Neuron (in vitro differentiated cells): ENCODE results near the gene MICAL3.
"Not testable (repeated sequence)": the region's sequence is repeated elsewhere in the genome, so short reads cannot be mapped to it uniquely, and the experiment has no call there.

Experiments
- H2AFZ ChIP-seq: one replicate; pipeline ENCODE4 v1.6.1; 2013; ENCODE audit warnings: low read depth, mild to moderate bottlenecking, inconsistent platforms, low read length, moderate library complexity
- H3K27me3 ChIP-seq: one replicate; pipeline ENCODE4 v1.6.1; 2013; ENCODE audit warnings: low read length; ENCODE audit not compliant: insufficient read depth
- H3K36me3 ChIP-seq: one replicate; pipeline ENCODE4 v1.6.1; 2013; ENCODE audit warnings: low read length; ENCODE audit not compliant: insufficient read depth
- H3K4me1 ChIP-seq: one replicate; pipeline ENCODE4 v1.6.1; 2013; ENCODE audit warnings: low read length; ENCODE audit not compliant: insufficient read depth
- H3K4me3 ChIP-seq: 2 replicates; pipeline ENCODE4 v1.5.1; 2013; ENCODE audit warnings: mild to moderate bottlenecking, low read length, moderate library complexity
- H3K9me3 ChIP-seq: one replicate; pipeline ENCODE4 v1.6.1; 2013; ENCODE audit warnings: low read length

Gene MICAL3

DNA sequence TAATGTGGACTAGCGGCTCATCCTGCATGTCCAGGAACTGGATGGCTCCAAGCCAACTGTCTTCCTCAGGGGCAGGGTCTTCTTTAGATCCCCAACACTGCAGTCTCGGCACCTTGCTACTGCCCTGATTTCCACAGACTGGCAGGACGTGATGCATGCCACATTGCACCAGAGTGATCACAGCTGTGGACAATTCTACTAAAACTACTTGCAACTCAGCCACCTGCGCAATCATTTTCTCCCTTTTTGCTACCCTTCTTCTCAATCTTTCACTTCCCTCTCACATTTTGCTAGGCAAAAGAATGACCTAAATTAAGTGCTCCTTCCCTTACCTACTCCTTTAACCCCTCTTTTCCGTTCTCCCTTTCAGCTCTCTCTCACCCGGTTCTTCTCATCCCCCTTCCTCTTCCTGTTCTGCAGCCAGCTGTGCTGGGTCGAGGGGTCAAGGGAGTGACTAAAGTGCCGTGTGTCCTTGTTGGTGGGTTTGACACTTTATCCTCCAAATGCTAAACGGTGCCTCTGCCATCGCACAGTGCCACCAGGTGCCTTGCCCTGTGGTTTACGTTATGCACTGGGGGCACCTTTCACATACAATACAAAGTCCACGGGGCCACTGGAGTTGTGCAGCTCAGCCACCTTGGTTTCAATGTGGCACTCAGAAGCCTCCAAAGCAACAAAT, 42.0 kb upstream of the MICAL3 start:
- no peak overlapping the region for H2AFZ ChIP-seq
- peaks cover 18% of the 10 kb centered on the region for H3K27me3 ChIP-seq
- peaks cover 2% of the 10 kb centered on the region for H3K4me1 ChIP-seq
- H3K36me3 ChIP-seq: no peaks in the 10 kb centered on the region
- H3K4me3 ChIP-seq: no peak overlapping the region
- no peaks in the 10 kb centered on the region for H3K9me3 ChIP-seq

DNA sequence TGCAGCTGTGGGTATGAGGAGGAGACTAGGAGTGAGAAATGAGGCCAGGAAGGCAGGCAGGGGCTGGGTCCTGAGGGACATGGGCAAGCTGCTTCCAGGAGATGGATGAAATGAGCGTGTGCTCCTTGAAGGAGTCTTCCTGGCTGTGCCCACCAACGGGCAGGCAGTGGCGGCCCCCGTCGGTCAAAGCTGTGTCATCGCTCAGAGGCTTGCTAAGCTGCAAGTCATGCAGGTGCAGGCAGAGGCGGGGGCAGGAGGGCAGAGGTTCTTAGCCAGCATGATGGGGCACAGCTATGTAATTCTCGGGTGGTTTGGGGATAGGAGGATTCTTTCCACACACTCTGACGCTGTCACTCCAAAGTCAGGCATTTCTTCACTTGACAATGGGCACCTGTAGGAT, 40.9 kb upstream of the MICAL3 start:
- H3K36me3 ChIP-seq: no peaks in the 10 kb centered on the region
- no peak overlapping the region for H3K4me3 ChIP-seq
- H3K9me3 ChIP-seq: no peaks in the 10 kb centered on the region
- H2AFZ ChIP-seq: no peak overlapping the region
- peaks cover 10% of the 10 kb centered on the region for H3K4me1 ChIP-seq
- peaks cover 18% of the 10 kb centered on the region for H3K27me3 ChIP-seq

DNA sequence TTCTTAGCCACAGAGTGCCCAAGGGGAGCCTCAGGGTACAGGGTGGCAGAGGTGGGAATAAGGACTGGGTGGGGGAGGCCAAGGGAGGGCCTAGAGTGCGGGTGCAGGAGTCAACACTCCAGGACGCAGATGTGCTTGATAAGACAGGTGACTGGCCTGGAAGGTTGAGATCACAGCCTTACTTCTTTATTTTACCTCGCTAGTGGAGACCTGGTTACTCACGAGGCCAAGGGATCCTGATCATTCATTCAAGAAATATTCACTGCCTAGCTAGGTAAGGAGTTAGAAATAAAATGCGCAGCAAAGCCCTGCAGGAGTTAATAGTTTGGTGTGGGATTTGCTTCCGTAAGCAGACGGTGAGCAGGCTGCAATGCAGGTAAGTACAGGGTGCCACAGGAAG, 40.3 kb upstream of the MICAL3 start:
- Histone ChIP-seq H3K36me3 (no peaks in the 10 kb centered on the region), H3K4me1 (peaks cover 10% of the 10 kb centered on the region), H2AFZ (no peak overlapping the region)

DNA sequence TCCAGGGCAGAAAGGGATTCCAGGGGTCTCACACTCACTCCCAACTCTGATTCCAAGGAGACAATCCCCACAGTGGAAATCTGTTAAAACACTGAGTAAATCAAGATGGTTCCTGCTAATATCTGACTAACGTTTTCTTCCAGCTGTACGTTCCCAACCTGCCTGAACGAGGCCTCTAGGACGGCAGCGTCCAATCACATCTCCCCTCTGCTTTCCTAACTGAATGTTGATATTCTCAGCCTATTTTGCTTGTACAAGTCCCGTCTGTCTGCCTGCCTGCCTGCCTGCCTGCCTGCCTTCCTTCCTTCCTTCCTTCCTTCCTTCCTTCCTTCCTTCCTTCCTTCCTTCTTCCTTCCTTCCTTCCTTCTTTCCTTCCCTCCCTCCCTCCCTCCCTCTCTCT, 39.4 kb upstream of the MICAL3 start:
- not testable (repeated sequence) for H3K36me3 ChIP-seq, H3K4me3 ChIP-seq, H3K9me3 ChIP-seq, H2AFZ ChIP-seq
- Histone ChIP-seq H3K4me1 (peaks cover 10% of the 10 kb centered on the region), H3K27me3 (peaks cover 15% of the 10 kb centered on the region)

More for the DNA sequence above, 40.3 kb upstream of the MICAL3 start:
- Histone ChIP-seq H3K4me3 (no peak overlapping the region), H3K27me3 (peaks cover 18% of the 10 kb centered on the region), H3K9me3 (no peaks in the 10 kb centered on the region)

DNA sequence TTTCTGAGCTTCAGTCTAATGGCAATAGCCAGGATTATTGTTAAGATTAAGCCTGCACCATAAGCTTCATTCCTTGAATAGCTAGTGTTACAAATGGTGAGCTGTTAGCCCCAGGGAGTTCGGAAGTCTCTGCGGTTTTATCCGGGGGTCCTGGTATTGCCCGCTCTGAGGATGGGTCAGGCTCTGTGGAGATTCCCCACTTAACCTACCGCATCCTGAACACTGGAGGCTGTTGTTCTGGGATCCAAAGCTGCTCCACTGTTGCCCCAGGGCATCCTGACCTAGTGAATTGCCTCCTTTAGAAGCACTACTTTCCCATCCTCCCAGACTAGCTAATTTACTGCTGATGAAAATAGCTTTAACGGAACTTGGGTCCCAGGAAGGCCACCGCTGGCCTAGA, 38.9 kb upstream of the MICAL3 start:
- H3K9me3 ChIP-seq: no peaks in the 10 kb centered on the region
- no peak overlapping the region for H3K4me3 ChIP-seq
- no peaks in the 10 kb centered on the region for H3K36me3 ChIP-seq
- peaks cover 15% of the 10 kb centered on the region for H3K27me3 ChIP-seq
- H3K4me1 ChIP-seq: peaks cover 10% of the 10 kb centered on the region
- H2AFZ ChIP-seq: no peak overlapping the region

DNA sequence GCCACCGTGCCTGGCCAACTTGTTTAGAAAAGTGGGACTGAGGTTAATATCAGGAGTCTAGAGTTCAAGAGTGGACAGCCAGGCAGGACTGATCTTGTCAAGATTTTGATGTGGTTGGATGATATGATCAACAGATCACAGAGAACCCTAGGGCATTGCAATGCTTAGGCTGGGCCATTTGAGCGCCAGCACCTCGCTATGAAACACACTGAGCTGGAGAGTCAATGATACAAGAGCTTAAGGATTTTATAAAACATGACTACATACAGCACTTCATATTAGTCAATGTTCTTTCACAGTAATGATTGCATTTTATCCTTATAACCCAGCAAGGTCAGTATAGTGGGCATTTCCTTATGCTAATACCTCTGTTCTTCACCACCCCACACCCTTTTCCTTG, 38.1 kb upstream of the MICAL3 start:
- peaks cover 10% of the 10 kb centered on the region for H3K4me1 ChIP-seq
- no peaks in the 10 kb centered on the region for H3K36me3 ChIP-seq
- no peak overlapping the region for H2AFZ ChIP-seq
- peaks cover 12% of the 10 kb centered on the region for H3K27me3 ChIP-seq
- no peak overlapping the region for H3K4me3 ChIP-seq
- H3K9me3 ChIP-seq: no peaks in the 10 kb centered on the region

DNA sequence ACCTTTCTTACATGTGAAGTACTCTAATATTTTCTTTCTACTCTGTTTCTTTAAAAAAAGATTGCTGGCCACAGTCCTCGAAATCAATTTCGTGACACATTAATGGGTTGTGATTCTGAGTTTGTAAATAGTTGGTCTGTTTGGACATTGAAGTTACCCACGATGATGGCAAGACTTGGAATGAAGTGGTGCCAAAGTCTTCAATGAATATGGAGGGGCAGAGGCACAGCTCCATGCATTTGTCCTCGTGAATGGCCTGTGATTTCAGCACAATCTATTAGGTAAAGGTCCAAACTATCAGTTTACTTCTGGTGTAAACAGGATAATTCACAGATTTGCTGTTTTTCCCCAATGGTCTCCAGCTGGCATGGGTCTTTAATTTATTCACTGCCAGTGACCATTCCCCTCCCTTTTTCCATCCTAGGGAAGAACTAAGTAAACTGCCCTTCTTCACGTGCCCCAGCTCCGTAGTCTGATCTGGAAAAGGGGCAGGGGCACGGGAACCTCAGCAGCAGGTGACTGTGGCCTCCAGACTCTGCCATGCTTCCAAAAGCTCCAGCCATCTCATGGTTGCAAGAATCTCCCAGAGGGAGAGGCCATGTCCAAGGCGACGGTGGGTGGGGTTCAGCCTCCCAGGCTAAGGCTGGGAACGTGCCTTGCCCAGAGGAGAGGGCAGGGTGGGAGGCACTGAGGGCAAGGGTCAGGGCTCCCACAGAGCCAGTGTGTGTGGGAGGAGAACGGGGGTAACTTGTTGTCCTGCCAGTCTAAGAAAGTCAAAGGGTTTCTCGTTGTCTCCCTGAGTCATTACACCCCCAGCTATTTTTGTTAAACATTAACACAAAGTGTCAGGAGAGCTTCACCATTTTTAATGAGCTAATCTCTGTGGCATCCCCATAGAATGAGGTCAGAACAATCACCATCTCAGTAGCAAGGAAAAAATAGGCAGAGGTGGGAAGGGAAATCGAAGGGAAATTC, 36.6 kb upstream of the MICAL3 start:
- Histone ChIP-seq H2AFZ (no peak overlapping the region), H3K27me3 (peaks cover 14% of the 10 kb centered on the region), H3K4me1 (peaks cover 14% of the 10 kb centered on the region), H3K4me3 (no peak overlapping the region), H3K9me3 (no peaks in the 10 kb centered on the region), H3K36me3 (no peaks in the 10 kb centered on the region)

DNA sequence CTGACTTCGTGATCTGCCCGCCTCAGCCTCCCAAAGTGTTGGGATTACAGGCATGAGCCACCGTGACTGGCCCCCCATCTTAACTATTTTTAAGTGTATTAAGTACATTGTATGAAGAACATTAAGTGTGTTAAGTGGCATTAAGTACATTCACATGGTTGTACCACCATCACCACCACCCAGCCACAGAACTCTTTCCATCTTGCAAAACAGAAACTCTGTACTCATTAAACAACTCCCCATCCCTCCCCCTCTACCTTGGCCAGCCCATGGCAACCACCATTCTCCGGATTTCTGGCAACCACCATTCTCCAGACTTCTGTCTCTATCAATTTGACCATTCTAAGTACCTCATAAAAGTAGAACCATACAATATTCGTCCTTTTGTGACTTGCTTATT, 35.6 kb upstream of the MICAL3 start:
- Histone ChIP-seq H3K27me3 (peaks cover 13% of the 10 kb centered on the region), H3K9me3 (no peaks in the 10 kb centered on the region), H3K4me1 (peaks cover 14% of the 10 kb centered on the region), H3K4me3 (no peak overlapping the region), H2AFZ (no peak overlapping the region), H3K36me3 (no peaks in the 10 kb centered on the region)

DNA sequence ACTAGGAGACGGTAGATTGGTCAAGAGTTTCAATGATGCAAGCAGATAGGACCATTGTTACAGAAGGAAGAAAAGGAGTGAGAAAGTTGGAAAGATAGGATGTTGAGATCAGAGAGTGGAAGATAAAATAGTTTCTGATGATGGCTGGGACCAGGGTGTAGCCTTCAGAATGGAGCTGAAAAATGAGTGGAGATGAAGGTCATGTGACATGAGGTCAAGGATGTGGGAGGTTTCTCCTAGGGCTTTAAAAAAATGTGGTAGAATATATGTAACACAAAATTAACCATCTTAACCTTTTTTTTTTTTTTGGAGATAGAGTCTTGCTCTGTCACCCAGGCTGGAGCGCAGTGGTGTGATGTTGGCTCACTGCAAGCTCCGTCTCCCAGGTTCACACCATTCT, 35.1 kb upstream of the MICAL3 start:
- H3K4me1 ChIP-seq: peaks cover 14% of the 10 kb centered on the region
- no peaks in the 10 kb centered on the region for H3K36me3 ChIP-seq
- H2AFZ ChIP-seq: no peak overlapping the region
- peaks cover 10% of the 10 kb centered on the region for H3K27me3 ChIP-seq
- no peak overlapping the region for H3K4me3 ChIP-seq
- H3K9me3 ChIP-seq: no peaks in the 10 kb centered on the region

DNA sequence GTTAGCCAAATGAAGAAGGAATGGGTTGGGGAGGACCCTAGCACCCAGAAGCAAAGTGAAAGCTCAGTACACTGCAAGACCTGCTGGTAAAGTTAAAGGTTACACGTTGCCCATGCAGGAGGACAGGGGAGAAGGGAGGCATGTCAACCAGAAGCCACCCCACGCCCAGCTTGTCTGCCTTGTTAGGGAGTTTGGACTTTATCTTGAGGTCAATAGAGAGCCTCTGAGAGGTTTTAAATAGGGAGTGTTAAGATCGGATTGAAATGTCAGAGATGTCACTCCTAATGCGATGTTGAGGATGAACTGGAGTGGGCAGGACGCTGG, 34.7 kb upstream of the MICAL3 start:
- Histone ChIP-seq H3K27me3 (peaks cover 10% of the 10 kb centered on the region), H2AFZ (no peak overlapping the region), H3K9me3 (no peaks in the 10 kb centered on the region), H3K4me3 (no peak overlapping the region), H3K4me1 (peaks cover 17% of the 10 kb centered on the region), H3K36me3 (no peaks in the 10 kb centered on the region)

DNA sequence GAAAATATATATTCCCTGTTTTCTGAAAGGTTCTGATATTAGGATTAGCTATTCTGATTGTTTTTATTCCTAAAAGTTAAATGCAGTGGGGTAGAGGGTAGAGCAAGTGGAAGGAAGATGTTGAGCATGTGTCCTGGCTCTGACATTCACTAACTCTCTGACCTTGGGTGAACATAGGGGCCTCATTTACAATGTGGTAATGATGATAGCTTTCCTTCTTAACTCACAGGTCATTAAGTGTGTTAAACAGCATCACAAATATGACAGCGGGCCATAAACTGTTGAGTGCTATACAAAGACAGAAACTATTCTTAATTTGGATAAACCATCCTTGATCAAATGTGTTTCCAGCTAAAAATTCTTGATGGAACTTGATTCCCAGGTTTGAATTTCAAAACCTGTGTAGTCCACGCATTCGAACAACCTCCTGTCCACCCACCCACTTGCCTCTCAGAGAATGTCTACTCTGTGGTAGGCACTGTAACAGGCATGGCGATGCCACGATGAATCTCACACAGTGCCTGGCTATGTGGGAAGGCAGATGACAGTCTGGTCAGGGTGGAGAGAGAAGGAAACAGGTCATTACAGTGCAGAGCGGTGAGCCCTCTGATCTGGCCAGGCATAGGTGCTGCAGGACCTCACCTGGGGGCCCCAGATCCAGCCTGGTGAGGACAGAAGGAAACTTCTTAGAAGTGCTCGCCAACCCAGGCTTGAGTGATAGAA, 34.2 kb upstream of the MICAL3 start:
- no peak overlapping the region for H2AFZ ChIP-seq

DNA sequence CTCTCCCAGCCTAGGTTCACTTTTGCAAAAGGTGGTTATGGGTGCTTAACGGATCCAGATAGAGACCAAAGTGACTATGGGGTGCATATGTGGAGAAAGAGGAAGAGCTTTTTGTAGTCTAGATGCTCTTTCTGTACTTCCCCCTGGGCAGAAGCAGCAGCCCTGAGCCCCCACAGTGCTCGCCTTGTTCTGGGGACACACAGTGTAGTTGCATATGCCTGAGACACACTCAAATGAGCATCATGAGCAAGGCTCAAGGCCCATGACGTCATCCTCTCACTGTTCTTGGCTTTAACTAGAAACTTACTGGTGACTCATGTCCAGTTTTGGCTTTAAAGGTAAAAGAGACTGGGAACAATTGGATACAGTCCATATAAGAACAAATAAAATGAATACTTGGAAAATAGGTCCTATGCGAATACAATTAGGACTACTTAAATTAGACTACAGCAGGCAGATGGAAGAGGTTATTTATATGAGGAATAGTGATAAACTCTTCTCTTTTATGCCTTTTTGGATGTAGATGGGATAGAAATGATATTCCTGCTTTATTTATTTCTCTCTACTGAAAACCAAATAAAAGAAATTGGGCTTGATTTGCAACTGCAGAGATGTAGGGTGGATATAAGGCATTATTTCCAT, 33.3 kb upstream of the MICAL3 start:
- H3K4me1 ChIP-seq: peaks cover 19% of the 10 kb centered on the region
- H3K4me3 ChIP-seq: no peak overlapping the region
- H3K9me3 ChIP-seq: peaks cover 2% of the 10 kb centered on the region
- no peaks in the 10 kb centered on the region for H3K36me3 ChIP-seq
- H2AFZ ChIP-seq: no peak overlapping the region
- H3K27me3 ChIP-seq: peaks cover 10% of the 10 kb centered on the region

More for the DNA sequence above, 34.2 kb upstream of the MICAL3 start:
- Histone ChIP-seq H3K4me3 (no peak overlapping the region), H3K9me3 (peaks cover 2% of the 10 kb centered on the region), H3K27me3 (peaks cover 10% of the 10 kb centered on the region), H3K4me1 (peaks cover 19% of the 10 kb centered on the region), H3K36me3 (no peaks in the 10 kb centered on the region)
